Subcutaneous adipose tissue (tissue), 4 donors: ENCODE results near the gene CD247. TPM values are rescaled to one million over a fixed set of nuclear protein-coding genes. Genes with fewer than 3 reads are reported as not detected.

Source experiments
- total RNA-seq, 4 donors: library from RNA; depleted of rRNA; stranded (reverse); fragments of >200 nt; gene quantifications; one replicate each; pipeline ENCODE4 v1.1.0, GENCODE V29; 2016
- TF ChIP-seq, protein P1 (sequence below): fragments of 450-650 bp; IDR thresholded peaks from one replicate; pipeline ENCODE4 v1.5.1; 2016; ENCODE audit warnings: low read depth, mild to moderate bottlenecking, control low read depth, antibody characterized with exemption, moderate library complexity

Gene CD247
- total RNA-seq, 4 donors from 2014 or later, result 1.3 to 3.4 (median 2.1) TPM

DNA sequence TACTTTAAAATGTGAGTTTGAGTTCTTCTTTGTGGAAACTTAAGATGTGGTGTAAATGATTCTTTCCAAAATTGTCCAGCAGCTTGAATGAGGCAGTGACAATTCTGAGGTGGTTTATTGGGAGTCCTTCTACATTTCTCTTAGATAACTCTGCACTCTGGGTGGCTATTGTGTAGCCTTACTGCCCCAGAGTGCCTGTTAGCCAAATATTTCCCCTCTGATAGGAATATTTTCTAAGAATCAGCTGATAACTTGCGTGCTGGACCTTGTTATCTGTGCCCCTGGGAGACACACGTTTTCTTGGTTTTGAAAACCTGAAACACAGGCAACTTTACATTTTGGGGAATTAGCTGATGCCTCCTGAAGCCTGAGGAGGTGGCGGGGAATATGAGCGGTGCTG is 91.6 kb downstream of the CD247 start:
- TF ChIP-seq, protein P1, sequence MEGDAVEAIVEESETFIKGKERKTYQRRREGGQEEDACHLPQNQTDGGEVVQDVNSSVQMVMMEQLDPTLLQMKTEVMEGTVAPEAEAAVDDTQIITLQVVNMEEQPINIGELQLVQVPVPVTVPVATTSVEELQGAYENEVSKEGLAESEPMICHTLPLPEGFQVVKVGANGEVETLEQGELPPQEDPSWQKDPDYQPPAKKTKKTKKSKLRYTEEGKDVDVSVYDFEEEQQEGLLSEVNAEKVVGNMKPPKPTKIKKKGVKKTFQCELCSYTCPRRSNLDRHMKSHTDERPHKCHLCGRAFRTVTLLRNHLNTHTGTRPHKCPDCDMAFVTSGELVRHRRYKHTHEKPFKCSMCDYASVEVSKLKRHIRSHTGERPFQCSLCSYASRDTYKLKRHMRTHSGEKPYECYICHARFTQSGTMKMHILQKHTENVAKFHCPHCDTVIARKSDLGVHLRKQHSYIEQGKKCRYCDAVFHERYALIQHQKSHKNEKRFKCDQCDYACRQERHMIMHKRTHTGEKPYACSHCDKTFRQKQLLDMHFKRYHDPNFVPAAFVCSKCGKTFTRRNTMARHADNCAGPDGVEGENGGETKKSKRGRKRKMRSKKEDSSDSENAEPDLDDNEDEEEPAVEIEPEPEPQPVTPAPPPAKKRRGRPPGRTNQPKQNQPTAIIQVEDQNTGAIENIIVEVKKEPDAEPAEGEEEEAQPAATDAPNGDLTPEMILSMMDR, result no peak

DNA sequence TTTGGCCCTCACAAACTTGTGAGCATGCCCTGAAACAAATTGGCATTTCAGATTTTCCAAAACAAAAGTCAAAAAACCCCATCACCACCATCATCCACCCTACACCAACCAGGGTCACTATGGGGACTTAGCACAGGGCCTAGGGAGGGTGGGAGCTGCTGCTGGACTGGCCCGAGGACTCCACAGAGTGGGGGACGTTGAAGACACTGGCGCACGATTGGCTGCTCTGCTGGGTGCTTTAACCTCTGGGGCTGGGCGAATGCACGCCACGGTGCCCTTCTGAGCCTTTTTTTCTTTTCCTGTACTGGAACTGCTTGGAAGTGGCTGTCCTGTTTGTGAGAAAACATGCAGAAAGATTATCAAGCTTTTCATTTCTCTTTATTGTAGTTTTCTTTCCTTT is 92.8 kb downstream of the CD247 start:
- TF ChIP-seq, protein P1, result no peak

DNA sequence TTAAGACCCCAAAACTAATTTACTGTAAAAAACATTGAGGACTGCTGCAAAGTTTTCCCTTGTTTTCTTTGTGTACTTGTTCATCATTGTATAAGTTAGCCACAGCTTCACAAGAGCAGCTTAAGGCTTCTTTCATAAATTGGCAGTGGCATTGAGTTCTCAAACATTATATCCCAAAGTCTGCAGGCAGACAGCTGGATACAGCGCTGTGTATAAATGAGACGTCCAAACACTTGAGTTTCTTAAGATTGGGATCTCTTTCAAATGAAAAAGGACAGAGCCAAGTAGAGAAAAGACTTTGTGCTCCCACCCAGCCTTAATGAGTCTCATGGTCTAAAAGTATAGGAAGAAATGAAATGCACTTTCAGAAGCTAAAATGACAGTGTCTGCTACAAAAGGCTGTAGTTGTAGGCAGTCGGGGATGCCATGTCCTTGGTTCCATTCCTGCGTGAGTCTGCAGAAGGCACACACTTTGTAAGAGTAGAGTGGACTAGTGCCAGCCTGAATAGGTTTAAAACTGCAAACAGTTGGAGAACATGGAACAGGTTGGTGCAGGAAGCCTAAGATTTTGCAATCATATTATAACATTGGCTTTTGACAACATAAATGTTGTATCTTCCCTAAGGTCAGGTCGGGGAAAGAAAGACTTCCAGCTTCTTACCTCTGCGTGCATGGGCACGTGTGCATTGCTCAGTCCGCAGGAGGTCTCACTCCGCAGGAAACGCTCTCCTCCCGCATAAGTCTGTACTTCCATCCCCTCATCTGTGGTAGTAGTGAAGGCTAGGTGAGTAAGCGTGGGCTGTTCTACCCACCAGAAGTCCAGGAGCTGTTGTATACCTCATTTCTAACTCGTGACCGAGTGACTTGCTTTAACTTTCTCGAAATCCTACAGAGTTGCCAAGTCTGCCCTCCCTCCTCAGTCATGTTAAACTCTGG is 94.4 kb downstream of the CD247 start:
- TF ChIP-seq, protein P1, result no peak

DNA sequence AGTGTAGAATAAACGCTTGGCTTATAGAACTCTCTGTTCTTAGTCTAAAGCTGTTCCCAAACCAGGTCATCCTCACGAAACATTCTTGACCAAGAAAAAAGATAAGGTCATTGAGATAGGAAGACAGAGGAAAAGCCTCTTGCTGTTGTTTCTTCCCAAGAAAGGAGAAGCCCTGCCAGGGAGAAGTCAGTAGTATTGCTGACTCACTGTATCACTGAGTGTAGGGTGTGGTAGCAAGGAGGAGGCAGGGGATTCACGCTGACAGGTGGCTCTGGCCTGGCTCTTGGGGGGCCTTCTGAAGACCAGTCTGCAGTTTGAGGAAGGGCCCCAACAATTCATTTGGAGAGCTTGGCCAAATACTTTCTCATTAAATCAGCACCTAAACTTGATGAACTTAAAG is 97.8 kb downstream of the CD247 start:
- TF ChIP-seq, protein P1, result no peak

DNA sequence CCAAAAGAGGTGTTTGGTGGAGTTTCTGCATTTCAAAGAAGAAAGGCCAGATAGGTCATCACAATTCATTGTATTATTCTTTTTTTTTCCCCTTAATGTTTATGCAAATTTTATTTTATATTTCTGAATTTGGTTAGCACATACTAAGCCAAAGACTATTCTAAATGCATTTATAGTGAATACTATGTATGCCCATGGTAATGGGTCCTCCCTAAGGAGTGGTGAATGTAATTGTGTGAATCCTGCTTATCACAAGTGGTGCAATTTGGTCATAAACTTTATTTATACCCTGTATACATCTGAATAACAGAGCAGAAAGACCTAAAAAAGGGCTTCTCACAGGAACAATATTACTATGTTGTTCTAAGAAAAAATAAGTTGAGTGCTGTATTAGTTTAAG is 99.1 kb downstream of the CD247 start:
- TF ChIP-seq, protein P1, result no peak

DNA sequence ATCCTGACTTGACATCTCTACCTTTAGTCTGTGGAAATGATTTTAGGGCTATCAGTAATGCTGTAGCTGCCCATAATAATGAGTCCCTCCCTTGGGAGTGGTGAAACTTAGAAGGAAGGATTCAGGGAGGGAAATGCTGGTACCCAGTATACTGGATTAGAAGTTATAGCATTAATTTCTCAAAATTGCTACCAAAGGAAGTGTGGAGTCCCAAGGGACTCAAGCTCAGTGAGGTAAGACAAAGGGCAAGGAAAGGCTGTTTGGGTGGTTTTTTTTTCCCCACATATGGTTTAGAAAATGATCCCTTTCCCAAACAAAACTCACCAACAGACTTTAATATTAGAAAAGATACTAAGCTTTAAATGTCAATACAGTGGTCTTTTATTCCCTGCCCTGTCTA is 99.9 kb downstream of the CD247 start:
- TF ChIP-seq, protein P1, result no peak

DNA sequence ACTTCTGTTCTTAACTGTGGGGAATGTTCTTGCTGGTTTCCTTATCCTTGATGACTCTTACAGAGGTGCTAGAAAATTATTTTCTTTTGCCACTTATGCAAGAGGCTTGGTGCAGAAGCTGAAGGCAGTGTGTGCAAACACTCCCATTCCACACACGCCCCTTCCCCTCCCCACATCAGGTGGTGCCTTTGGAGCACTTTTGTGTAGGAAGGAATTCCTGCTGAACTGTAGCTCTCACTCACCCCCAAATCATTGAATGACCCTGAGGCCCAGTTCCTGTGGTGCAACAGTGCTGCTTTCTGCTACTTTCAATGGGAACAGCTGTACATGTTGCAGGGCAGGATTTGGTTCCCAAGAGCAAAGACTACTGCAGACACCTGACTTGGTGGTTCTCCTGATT is 101.8 kb downstream of the CD247 start:
- TF ChIP-seq, protein P1, result no peak
